A549 (cell line): ENCODE measurements around the gene STOX2. TPM values are rescaled to one million over a fixed set of nuclear protein-coding genes. Genes with fewer than 3 reads are reported as not detected.

Experiments
- ATAC-seq, 2 experiments: fragments of 200-7000 bp in 1 of 2; fragments of >200 bp in 1 of 2; cut with Nextera tagmentation in 1 of 2; cut with Tn5 transposase in 1 of 2; 3 replicates each; pipeline versions ENCODE4 v1.8.0 to v1.9.1; 2018 to 2020; ENCODE audit warnings: mild to moderate bottlenecking in 1 of 2, moderate library complexity in 1 of 2
- CTCF ChIA-PET: fragments of 300-600 bp; sonication (Branson Sonifier 250); formaldehyde crosslinking; extraction: SDS; loops from one replicate; lab custom pipeline; 2021; ENCODE audit warnings: antibody characterized with exemption, inconsistent platforms; lab: Yijun Ruan, JAX
- POLR2A ChIA-PET: fragments of 350-600 bp; formaldehyde crosslinking; extraction: SDS; loops from one replicate; lab custom pipeline; 2021; ENCODE audit warnings: antibody characterized with exemption, inconsistent platforms; lab: Yijun Ruan, JAX
- DNase-seq, 2 experiments: peaks; one replicate each; pipeline versions ENCODE4 v3.0.0 to v3.0.0-alpha.2; 2011 to 2016; ENCODE audit warnings: low read depth in 1 of 2, low spot score in 1 of 2
- FAIRE-seq: peaks from 2 replicates; lab custom pipeline; 2011; peaks lifted over from hg19 to GRCh38; lab: Jason Lieb, UNC
- H3K27ac ChIP-seq, 2 experiments: fragments of >200 bp; sonication (Bioruptor Twin); formaldehyde crosslinking; 3 replicates each; pipeline ENCODE4 v1.5.1; 2016 to 2017
- H3K4me1 ChIP-seq: fragments of >200 bp; sonication (Bioruptor Twin); formaldehyde crosslinking; 3 replicates; pipeline ENCODE4 v1.6.1; 2016
- H3K4me2 ChIP-seq: fragments of >200 bp; sonication (Bioruptor Twin); formaldehyde crosslinking; 3 replicates; pipeline ENCODE4 v1.6.1; 2016
- H3K4me3 ChIP-seq: fragments of >200 bp; sonication (Bioruptor Twin); formaldehyde crosslinking; 3 replicates; pipeline ENCODE4 v1.5.1; 2016
- H3K9me3 ChIP-seq: fragments of >200 bp; sonication (Bioruptor Twin); formaldehyde crosslinking; 3 replicates; pipeline ENCODE4 v1.6.1; 2016
- BHLHE40 ChIP-seq: IDR thresholded peaks from 2 replicates; pipeline ENCODE4 v1.6.1; 2012; ENCODE audit warnings: low read depth, low read length, inconsistent platforms
- CEBPB ChIP-seq, 2 experiments: fragments of >200 bp in 1 of 2; sonication (Bioruptor Twin) in 1 of 2; formaldehyde crosslinking in 1 of 2; IDR thresholded peaks; 2 replicates each; pipeline ENCODE4 v1.6.1; 2012 to 2016
- EHF ChIP-seq: fragments of 250-450 bp; sonication (Bioruptor Pico); IDR thresholded peaks from 2 replicates; pipeline ENCODE4 v1.5.0; 2020; ENCODE audit warnings: mild to moderate bottlenecking
- EHMT2 ChIP-seq: fragments of 200-600 bp; sonication (generic); IDR thresholded peaks from 2 replicates; pipeline ENCODE4 v1.6.1; 2016; ENCODE audit warnings: antibody characterized with exemption, low read depth, mild to moderate bottlenecking, moderate library complexity
- ESRRA ChIP-seq: fragments of 150-350 bp; IDR thresholded peaks from 2 replicates; pipeline ENCODE4 v1.6.1; 2014; ENCODE audit warnings: mild to moderate bottlenecking, low read length, borderline replicate concordance
- KDM1A ChIP-seq: fragments of 200-600 bp; sonication (generic); IDR thresholded peaks from 2 replicates; pipeline ENCODE4 v1.6.1; 2016; ENCODE audit warnings: low read depth, mild to moderate bottlenecking
- NFE2L2 ChIP-seq: fragments of 150-350 bp; conservative IDR thresholded peaks from 2 replicates; pipeline ENCODE4 v1.6.1; 2014; ENCODE audit warnings: low read length
- PHF8 ChIP-seq: fragments of 200-600 bp; sonication (generic); IDR thresholded peaks from 2 replicates; pipeline ENCODE4 v1.6.1; 2016; ENCODE audit warnings: low read depth, mild to moderate bottlenecking, antibody characterized with exemption, moderate library complexity, borderline replicate concordance
- RAD21 ChIP-seq, 2 experiments: fragments of >200 bp in 1 of 2; sonication (Bioruptor Twin) in 1 of 2; formaldehyde crosslinking in 1 of 2; IDR thresholded peaks in 1 of 2; conservative IDR thresholded peaks in 1 of 2; 2 replicates in 1 of 2; 3 replicates in 1 of 2; pipeline ENCODE4 v1.6.1; 2012 to 2018; ENCODE audit warnings: inconsistent platforms in 1 of 2
- RNF2 ChIP-seq: fragments of 200-600 bp; sonication (generic); IDR thresholded peaks from 2 replicates; pipeline ENCODE4 v1.6.1; 2016; ENCODE audit warnings: low read depth, mild to moderate bottlenecking, antibody characterized with exemption, moderate library complexity, borderline replicate concordance
- SMC3 ChIP-seq: fragments of >200 bp; sonication (Bioruptor Twin); formaldehyde crosslinking; IDR thresholded peaks from 3 replicates; pipeline ENCODE4 v1.6.1; 2018; ENCODE audit warnings: inconsistent platforms
- SREBF2 ChIP-seq: fragments of 450-650 bp; IDR thresholded peaks from 2 replicates; pipeline ENCODE4 v1.6.1; 2014; ENCODE audit warnings: mild to moderate bottlenecking, moderate library complexity
- ZFP36 ChIP-seq: fragments of 450-650 bp; IDR thresholded peaks from 2 replicates; pipeline ENCODE4 v1.6.1; 2014; ENCODE audit warnings: borderline replicate concordance; ENCODE audit not compliant: partially characterized antibody
- ZSCAN20 ChIP-seq: fragments of 250-450 bp; sonication (Bioruptor Pico); IDR thresholded peaks from 2 replicates; pipeline ENCODE4 v1.8.0; 2022; ENCODE audit warnings: mild to moderate bottlenecking, moderate library complexity
- WGBS: methylation state at CpG from one replicate; pipeline ENCODE4 v1.1.6; 2017; ENCODE audit errors: missing lambda C conversion rate; 5-methylcytosine and 5-hydroxymethylcytosine counted together
- polyA plus RNA-seq, 4 experiments: library from polyadenylated mRNA; depleted of rRNA in 3 of 4; stranded (reverse); fragments of >200 nt; fragmentation: RNase III in 1 of 4; extraction: RNeasy Plus Mini Kit Qiagen cat#74134 plus additional on column Dnase treatment in 1 of 4; gene quantifications; 2 replicates in 3 of 4; 3 replicates in 1 of 4; pipeline ENCODE4 v1.2.3, GENCODE V29; 2011 to 2017
- TF ChIP-seq, protein P1 (sequence below): fragments of 200-600 bp; sonication (generic); IDR thresholded peaks from 2 replicates; pipeline ENCODE4 v1.6.1; 2016; ENCODE audit warnings: antibody characterized with exemption, mild to moderate bottlenecking, moderate library complexity
- TF ChIP-seq, protein P2 (sequence below): fragments of 250-450 bp; sonication (Bioruptor Pico); IDR thresholded peaks from 2 replicates; pipeline ENCODE4 v1.5.0; 2020; ENCODE audit warnings: low read depth, mild to moderate bottlenecking, moderate library complexity
- TF ChIP-seq, protein P3 (sequence below): fragments of >200 bp; sonication (Bioruptor Twin); formaldehyde crosslinking; IDR thresholded peaks from 3 replicates; pipeline ENCODE4 v1.6.1; 2016
- TF ChIP-seq, protein P4 (sequence below): fragments of 150-350 bp; IDR thresholded peaks from 2 replicates; pipeline ENCODE4 v1.6.1; 2014; ENCODE audit warnings: low read depth, mild to moderate bottlenecking, low read length
- TF ChIP-seq, protein P5 (sequence below): IDR thresholded peaks from 2 replicates; pipeline ENCODE4 v1.6.1; 2012; ENCODE audit warnings: low read depth, borderline replicate concordance

Gene STOX2
- polyA plus RNA-seq, 2 of the 4 experiments (the other 2 are of a cell fraction): 2.7 to 5.2 TPM

DNA sequence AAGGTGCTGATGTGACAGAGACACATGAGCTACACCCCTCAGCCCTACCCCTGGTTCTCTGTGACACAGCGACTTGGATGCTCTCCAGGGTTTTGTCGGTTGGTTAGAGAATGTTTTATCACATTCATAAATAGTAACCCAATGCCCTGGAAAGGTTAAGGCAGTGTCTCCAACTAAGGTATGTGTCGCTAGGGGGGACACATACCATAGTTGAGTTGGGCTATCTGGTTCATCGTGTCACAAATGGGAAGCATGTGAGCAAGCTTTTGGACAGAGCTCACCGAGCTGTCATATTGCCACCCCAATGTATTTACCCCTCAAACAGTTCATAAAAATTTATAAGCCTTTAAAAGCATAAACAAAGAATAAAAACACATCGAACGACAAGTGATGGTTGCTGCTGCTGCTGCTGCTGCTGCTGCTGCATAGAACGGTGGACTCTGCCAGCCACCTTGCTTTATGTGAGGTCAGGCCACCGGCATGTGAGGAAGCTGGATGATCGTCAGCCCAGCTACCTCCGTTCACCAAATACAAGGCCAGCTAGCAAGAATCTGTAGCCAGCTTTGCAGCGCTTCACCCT is 55.9 kb downstream of the STOX2 start:
- Histone ChIP-seq H3K9me3 (no peaks in the 10 kb centered on the region), H3K4me1 (no peaks in the 10 kb centered on the region), H3K4me3 (no peak overlapping the region), H3K4me2 (no peak overlapping the region), H3K27ac (no peak overlapping the region)
- CTCF ChIA-PET: interaction anchor here (0.9 kb wide), 1 partner anchor 30 kb away, joined by 3 read pairs; no protein-coding TSS in a partner anchor
- FAIRE-seq: no peak
- POLR2A ChIA-PET: interaction anchor here (0.9 kb wide), 1 partner anchor 26 kb away, joined by 3 read pairs; no protein-coding TSS in a partner anchor
- no peak for TF ChIP-seq ESRRA
- TF ChIP-seq CEBPB (IDR thresholded peaks at IDR 0.05): no peak
- no peak for TF ChIP-seq ZFP36
- TF ChIP-seq EHF (CRISPR knock-in tag): no peak
- TF ChIP-seq, protein P1, sequence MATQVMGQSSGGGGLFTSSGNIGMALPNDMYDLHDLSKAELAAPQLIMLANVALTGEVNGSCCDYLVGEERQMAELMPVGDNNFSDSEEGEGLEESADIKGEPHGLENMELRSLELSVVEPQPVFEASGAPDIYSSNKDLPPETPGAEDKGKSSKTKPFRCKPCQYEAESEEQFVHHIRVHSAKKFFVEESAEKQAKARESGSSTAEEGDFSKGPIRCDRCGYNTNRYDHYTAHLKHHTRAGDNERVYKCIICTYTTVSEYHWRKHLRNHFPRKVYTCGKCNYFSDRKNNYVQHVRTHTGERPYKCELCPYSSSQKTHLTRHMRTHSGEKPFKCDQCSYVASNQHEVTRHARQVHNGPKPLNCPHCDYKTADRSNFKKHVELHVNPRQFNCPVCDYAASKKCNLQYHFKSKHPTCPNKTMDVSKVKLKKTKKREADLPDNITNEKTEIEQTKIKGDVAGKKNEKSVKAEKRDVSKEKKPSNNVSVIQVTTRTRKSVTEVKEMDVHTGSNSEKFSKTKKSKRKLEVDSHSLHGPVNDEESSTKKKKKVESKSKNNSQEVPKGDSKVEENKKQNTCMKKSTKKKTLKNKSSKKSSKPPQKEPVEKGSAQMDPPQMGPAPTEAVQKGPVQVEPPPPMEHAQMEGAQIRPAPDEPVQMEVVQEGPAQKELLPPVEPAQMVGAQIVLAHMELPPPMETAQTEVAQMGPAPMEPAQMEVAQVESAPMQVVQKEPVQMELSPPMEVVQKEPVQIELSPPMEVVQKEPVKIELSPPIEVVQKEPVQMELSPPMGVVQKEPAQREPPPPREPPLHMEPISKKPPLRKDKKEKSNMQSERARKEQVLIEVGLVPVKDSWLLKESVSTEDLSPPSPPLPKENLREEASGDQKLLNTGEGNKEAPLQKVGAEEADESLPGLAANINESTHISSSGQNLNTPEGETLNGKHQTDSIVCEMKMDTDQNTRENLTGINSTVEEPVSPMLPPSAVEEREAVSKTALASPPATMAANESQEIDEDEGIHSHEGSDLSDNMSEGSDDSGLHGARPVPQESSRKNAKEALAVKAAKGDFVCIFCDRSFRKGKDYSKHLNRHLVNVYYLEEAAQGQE: no peak
- no peak for TF ChIP-seq SMC3
- TF ChIP-seq, protein P2, sequence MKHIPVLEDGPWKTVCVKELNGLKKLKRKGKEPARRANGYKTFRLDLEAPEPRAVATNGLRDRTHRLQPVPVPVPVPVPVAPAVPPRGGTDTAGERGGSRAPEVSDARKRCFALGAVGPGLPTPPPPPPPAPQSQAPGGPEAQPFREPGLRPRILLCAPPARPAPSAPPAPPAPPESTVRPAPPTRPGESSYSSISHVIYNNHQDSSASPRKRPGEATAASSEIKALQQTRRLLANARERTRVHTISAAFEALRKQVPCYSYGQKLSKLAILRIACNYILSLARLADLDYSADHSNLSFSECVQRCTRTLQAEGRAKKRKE: no peak
- TF ChIP-seq ZSCAN20 (CRISPR knock-in tag): no peak
- TF ChIP-seq RAD21 (conservative IDR thresholded peaks at IDR 0.05 in 1 of 2, IDR thresholded peaks at IDR 0.05 in 1 of 2): no peak
- TF ChIP-seq, protein P3, sequence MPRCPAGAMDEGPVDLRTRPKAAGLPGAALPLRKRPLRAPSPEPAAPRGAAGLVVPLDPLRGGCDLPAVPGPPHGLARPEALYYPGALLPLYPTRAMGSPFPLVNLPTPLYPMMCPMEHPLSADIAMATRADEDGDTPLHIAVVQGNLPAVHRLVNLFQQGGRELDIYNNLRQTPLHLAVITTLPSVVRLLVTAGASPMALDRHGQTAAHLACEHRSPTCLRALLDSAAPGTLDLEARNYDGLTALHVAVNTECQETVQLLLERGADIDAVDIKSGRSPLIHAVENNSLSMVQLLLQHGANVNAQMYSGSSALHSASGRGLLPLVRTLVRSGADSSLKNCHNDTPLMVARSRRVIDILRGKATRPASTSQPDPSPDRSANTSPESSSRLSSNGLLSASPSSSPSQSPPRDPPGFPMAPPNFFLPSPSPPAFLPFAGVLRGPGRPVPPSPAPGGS: no peak
- no peak for TF ChIP-seq PHF8
- TF ChIP-seq, protein P4, sequence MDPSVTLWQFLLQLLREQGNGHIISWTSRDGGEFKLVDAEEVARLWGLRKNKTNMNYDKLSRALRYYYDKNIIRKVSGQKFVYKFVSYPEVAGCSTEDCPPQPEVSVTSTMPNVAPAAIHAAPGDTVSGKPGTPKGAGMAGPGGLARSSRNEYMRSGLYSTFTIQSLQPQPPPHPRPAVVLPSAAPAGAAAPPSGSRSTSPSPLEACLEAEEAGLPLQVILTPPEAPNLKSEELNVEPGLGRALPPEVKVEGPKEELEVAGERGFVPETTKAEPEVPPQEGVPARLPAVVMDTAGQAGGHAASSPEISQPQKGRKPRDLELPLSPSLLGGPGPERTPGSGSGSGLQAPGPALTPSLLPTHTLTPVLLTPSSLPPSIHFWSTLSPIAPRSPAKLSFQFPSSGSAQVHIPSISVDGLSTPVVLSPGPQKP: no peak
- TF ChIP-seq NFE2L2: no peak
- ATAC-seq: no peak
- 70% methylated on average over 12 of the region's 12 CpGs for WGBS
- no peak for DNase-seq

DNA sequence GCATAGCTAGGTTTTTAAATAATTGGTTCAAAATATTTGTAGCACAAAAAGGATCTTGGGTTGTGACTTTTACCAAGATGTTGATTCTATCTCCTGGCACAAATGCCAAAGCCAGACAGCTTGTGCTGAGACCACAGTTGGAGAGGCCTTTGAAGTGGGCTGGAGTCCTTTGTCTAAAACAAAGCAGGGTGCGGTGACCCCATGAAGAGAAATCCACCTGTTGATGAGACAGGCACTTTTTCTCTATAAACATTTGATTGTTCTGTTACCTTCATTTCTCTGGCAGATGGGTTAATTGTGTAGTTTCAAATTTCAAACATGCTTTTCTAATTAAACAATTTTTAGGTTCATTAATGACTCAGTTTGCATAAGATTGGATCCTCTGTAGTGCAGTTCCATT is 56.7 kb downstream of the STOX2 start:
- WGBS: 100% methylated on average over 1 of the region's 1 CpG
- TF ChIP-seq, protein P3: no peak
- TF ChIP-seq KDM1A (no peak), EHF (CRISPR knock-in tag) (no peak), SREBF2 (no peak), RNF2 (no peak), BHLHE40 (no peak), EHMT2 (no peak)
- TF ChIP-seq, protein P5, sequence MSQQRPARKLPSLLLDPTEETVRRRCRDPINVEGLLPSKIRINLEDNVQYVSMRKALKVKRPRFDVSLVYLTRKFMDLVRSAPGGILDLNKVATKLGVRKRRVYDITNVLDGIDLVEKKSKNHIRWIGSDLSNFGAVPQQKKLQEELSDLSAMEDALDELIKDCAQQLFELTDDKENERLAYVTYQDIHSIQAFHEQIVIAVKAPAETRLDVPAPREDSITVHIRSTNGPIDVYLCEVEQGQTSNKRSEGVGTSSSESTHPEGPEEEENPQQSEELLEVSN: no peak
- POLR2A ChIA-PET: no interaction called here
- DNase-seq: no peak
- Histone ChIP-seq H3K4me1 (no peaks in the 10 kb centered on the region), H3K27ac (no peak overlapping the region), H3K4me2 (no peak overlapping the region), H3K9me3 (no peaks in the 10 kb centered on the region), H3K4me3 (no peak overlapping the region)
- CTCF ChIA-PET: interaction anchor here (0.9 kb wide), 1 partner anchor 31 kb away, joined by 3 read pairs; no protein-coding TSS in a partner anchor
- no peak for FAIRE-seq
- no peak for ATAC-seq
